Loucy (cell line): ENCODE results near the gene CCND1.

Source experiments
- H2AFZ ChIP-seq: fragments of 200-600 bp; sonication (generic); 2 replicates; pipeline ENCODE4 v1.6.0; 2016; ENCODE audit warnings: antibody characterized with exemption, mild to moderate bottlenecking, low read length, moderate library complexity
- H3F3A ChIP-seq: fragments of 200-600 bp; 2 replicates; pipeline ENCODE4 v1.6.0; 2016; ENCODE audit warnings: antibody characterized with exemption, low read depth, mild to moderate bottlenecking
- H3K27me3 ChIP-seq: fragments of 200-600 bp; sonication (generic); 2 replicates; pipeline ENCODE4 v1.6.1; 2014; ENCODE audit warnings: low read length, mild to moderate bottlenecking; ENCODE audit not compliant: insufficient read depth, poor library complexity, severe bottlenecking
- H3K36me3 ChIP-seq: fragments of 200-600 bp; sonication (generic); 2 replicates; pipeline ENCODE4 v1.6.1; 2016; ENCODE audit warnings: low read length; ENCODE audit not compliant: insufficient read depth
- H3K4me1 ChIP-seq: fragments of 200-600 bp; sonication (generic); 2 replicates; pipeline ENCODE4 v1.5.1; 2014; ENCODE audit warnings: low read length, mild to moderate bottlenecking; ENCODE audit not compliant: insufficient read depth, poor library complexity, severe bottlenecking
- H3K4me2 ChIP-seq: fragments of 200-600 bp; sonication (generic); 2 replicates; pipeline ENCODE4 v1.6.0; 2014; ENCODE audit warnings: antibody characterized with exemption, low read length, low read depth, mild to moderate bottlenecking; ENCODE audit not compliant: poor library complexity, severe bottlenecking
- H3K4me3 ChIP-seq: fragments of 200-600 bp; sonication (generic); 2 replicates; pipeline ENCODE4 v1.5.1; 2014; ENCODE audit warnings: low read length, mild to moderate bottlenecking, mixed read lengths; ENCODE audit not compliant: poor library complexity, severe bottlenecking
- H3K79me2 ChIP-seq: fragments of 200-600 bp; sonication (generic); 2 replicates; pipeline ENCODE4 v1.6.1; 2014; ENCODE audit warnings: low read length; ENCODE audit not compliant: insufficient read depth
- H3K9ac ChIP-seq: fragments of 200-600 bp; sonication (generic); 2 replicates; pipeline ENCODE4 v1.6.0; 2014; ENCODE audit warnings: mild to moderate bottlenecking, low read depth, low read length, moderate library complexity; ENCODE audit not compliant: poor library complexity, severe bottlenecking
- H3K9me2 ChIP-seq: fragments of 200-600 bp; sonication (generic); replicated peaks from 2 replicates; pipeline ENCODE4 v1.6.1; 2016; ENCODE audit warnings: low read depth, low read length, mixed read lengths
- H3K9me3 ChIP-seq: fragments of 200-600 bp; sonication (generic); 2 replicates; pipeline ENCODE4 v1.6.1; 2014; ENCODE audit warnings: mild to moderate bottlenecking, antibody characterized with exemption, low read length, low read depth; ENCODE audit not compliant: insufficient read depth
- H4K20me1 ChIP-seq: fragments of 200-600 bp; sonication (generic); 2 replicates; pipeline ENCODE4 v1.6.0; 2014; ENCODE audit warnings: antibody characterized with exemption, low read length, mild to moderate bottlenecking; ENCODE audit not compliant: insufficient read depth, poor library complexity, severe bottlenecking
- EZH2phosphoT487 ChIP-seq: fragments of 200-600 bp; IDR thresholded peaks from 2 replicates; pipeline ENCODE4 v1.6.1; 2018; ENCODE audit warnings: antibody characterized with exemption, mild to moderate bottlenecking, moderate library complexity, borderline replicate concordance
- TF ChIP-seq, protein P1 (sequence below): fragments of 200-600 bp; sonication (generic); conservative IDR thresholded peaks from 2 replicates; pipeline ENCODE4 v1.5.1; 2014; ENCODE audit warnings: mild to moderate bottlenecking, antibody characterized with exemption, low read length

The CCND1 gene

DNA sequence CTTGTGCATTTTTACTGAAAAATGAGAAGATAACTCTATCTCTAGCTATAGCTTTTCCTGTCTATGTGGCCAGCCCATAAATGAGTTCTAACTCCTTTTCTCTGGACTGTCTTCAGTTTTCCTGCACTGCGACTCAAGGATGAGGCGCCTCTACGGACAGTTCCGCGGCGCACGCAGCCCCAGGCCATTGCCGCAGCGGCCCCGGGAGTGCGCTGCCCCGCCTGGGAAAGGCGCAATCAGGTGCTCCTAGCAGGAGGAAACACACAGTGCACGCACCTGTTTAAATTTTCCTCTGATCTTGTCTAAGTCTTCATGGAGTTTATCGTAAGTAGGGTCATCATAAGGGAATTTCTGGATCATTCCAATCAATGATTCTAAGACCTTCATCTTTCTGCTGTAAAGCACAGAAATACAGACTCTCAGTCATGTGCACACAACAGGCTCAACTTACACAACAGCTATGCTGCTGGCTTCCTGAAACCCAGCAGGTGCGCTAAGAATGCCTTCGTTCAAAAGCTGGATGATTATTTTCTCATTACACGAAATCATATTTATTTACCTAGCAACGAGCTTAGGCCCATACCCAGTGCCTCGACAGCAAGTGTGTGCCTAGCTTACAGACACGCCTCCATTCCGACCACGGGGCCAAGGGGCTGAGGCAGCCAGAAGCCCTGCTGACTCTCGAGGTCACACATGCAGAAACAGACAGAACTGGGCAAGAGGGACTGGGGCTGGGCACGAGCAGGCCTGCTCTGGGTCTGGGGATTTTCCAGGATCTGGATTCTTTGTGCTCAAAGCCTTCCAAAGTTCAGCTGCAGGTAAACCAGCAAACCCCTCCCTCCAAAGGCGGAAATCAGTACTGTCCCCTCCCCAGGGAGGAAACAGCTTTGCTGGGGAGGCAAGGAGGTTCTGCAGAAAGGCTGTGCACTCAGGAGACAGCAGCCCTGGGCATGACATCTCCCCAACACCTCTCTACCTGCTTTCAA is 27.0 kb downstream of the CCND1 start:
- H3K27me3 ChIP-seq = no peaks in the 10 kb centered on the region
- no peak overlapping the region for H3K4me3 ChIP-seq
- peaks cover 3% of the 10 kb centered on the region; the same call in 1 of the 2 replicates for H3K79me2 ChIP-seq
- no peak overlapping the region for H2AFZ ChIP-seq
- H3K4me2 ChIP-seq = no peak overlapping the region
- no peak overlapping the region for H3K9ac ChIP-seq
- no peak for TF ChIP-seq EZH2phosphoT487
- TF ChIP-seq, protein P1, sequence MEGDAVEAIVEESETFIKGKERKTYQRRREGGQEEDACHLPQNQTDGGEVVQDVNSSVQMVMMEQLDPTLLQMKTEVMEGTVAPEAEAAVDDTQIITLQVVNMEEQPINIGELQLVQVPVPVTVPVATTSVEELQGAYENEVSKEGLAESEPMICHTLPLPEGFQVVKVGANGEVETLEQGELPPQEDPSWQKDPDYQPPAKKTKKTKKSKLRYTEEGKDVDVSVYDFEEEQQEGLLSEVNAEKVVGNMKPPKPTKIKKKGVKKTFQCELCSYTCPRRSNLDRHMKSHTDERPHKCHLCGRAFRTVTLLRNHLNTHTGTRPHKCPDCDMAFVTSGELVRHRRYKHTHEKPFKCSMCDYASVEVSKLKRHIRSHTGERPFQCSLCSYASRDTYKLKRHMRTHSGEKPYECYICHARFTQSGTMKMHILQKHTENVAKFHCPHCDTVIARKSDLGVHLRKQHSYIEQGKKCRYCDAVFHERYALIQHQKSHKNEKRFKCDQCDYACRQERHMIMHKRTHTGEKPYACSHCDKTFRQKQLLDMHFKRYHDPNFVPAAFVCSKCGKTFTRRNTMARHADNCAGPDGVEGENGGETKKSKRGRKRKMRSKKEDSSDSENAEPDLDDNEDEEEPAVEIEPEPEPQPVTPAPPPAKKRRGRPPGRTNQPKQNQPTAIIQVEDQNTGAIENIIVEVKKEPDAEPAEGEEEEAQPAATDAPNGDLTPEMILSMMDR = no peak
- no peaks in the 10 kb centered on the region for H3F3A ChIP-seq
- H3K9me2 ChIP-seq = no peaks in the 10 kb centered on the region
- H3K36me3 ChIP-seq = no peaks in the 10 kb centered on the region; the same call in 1 of the 2 replicates
- H4K20me1 ChIP-seq = peaks cover under 1% of the 10 kb centered on the region
- H3K9me3 ChIP-seq = no peaks in the 10 kb centered on the region
- H3K4me1 ChIP-seq = peaks cover 1% of the 10 kb centered on the region

DNA sequence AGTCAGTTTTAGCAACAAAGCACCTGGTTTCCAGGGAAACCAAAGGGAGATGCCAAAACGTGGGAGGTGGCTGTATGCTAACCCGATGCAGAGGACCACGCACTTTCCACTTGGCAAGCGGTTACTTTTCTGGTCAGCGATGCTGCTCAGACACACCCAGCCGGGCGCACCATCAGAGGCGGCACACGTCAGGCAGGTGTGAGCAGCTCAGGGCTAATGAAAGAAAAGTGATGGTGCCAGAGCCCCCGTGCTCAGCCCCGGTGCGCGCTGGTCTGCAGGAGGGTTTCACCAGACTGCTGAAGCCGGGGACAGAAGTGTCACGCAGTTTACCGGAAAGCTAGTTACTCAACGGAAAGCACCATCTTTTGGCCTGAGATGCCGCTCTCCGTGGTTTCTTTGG is 28.5 kb downstream of the CCND1 start:
- no peaks in the 10 kb centered on the region for H3K27me3 ChIP-seq
- H4K20me1 ChIP-seq = peaks cover 14% of the 10 kb centered on the region
- TF ChIP-seq, protein P1 = no peak
- TF ChIP-seq EZH2phosphoT487 = no peak
- peaks cover 15% of the 10 kb centered on the region for H3K4me1 ChIP-seq
- H3K9me3 ChIP-seq = no peaks in the 10 kb centered on the region
- no peak overlapping the region for H2AFZ ChIP-seq
- no peak overlapping the region for H3K4me2 ChIP-seq
- H3K4me3 ChIP-seq = no peak overlapping the region
- H3K36me3 ChIP-seq = no peaks in the 10 kb centered on the region; the same call in 1 of the 2 replicates
- no peak overlapping the region for H3K9ac ChIP-seq
- H3F3A ChIP-seq = no peaks in the 10 kb centered on the region
- H3K79me2 ChIP-seq = peaks cover 18% of the 10 kb centered on the region
- no peaks in the 10 kb centered on the region for H3K9me2 ChIP-seq

DNA sequence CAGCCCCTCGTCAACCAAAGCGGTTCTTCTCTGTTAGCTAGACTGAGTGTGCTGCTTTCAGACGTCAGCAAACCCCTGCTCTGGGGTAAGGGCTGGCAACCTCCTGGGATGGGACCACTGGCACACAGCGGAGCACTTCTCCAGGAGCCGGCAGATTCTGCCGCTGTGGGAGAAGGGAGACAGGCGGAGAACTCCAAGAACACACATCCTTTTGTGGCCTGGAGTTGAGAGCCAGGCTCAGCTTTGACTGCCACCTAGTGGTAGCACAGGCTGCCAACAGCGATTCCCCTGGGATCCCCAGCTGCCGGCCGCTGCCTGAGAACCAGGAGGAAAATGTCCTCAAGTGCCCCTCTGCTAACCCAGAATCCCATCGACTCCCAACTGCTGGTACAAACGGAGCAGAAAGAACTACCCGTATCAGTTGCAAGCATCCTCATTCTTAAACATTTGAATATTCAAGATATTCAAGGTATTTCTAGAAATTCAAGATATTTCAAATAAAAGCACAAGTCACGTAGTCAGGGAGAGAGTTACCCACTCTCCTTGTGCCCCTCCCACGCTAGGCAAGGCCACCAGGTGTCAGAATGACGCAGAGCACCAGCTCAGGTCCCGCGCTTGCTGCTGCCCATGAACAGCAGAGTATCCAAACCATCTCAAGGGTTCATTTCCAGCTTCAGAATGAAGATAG is 29.3 kb downstream of the CCND1 start:
- H3K27me3 ChIP-seq = no peaks in the 10 kb centered on the region
- H3K9me3 ChIP-seq = no peaks in the 10 kb centered on the region
- H2AFZ ChIP-seq = no peak overlapping the region
- H3F3A ChIP-seq = no peaks in the 10 kb centered on the region
- no peak overlapping the region for H3K9ac ChIP-seq
- peak overlapping the region; percentile 26 for H3K4me2 ChIP-seq
- H3K4me1 ChIP-seq = peaks cover 18% of the 10 kb centered on the region
- no peaks in the 10 kb centered on the region for H3K9me2 ChIP-seq
- H3K4me3 ChIP-seq = no peak overlapping the region
- peaks cover 19% of the 10 kb centered on the region for H4K20me1 ChIP-seq
- no peaks in the 10 kb centered on the region; the same call in 1 of the 2 replicates for H3K36me3 ChIP-seq
- H3K79me2 ChIP-seq = peaks cover 25% of the 10 kb centered on the region
- TF ChIP-seq EZH2phosphoT487 = no peak
- TF ChIP-seq, protein P1 = peak; percentile 89
